Measurements from ENCODE around the gene TP53BP2. TPM values are rescaled to one million over a fixed set of nuclear protein-coding genes. Genes with fewer than 3 reads are reported as not detected.

Gene TP53BP2
- total and polyA plus RNA-seq, 2 donors (not counting 3 experiments of a cell fraction or from before 2014, with no cell fraction given) = 21.9 to 51.9 TPM

DNA sequence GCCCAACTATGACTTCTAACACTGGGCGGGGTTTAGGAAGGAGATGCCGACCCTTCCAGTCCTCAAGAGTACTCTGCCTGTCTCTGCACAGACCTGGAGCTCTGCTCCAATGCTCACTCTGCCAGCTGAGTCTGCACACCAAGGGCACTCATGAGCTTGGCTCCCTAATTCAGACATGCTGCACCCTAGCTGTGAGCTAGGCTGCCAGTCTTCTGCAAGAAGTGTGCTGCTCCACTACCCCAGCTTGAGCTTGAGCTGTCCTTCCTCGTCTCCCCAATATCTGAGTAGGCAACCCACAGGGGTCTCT lies 13.2 kb downstream of the TP53BP2 start:
- peaks cover 83% of the 10 kb centered on the region for H3K79me2 ChIP-seq (ENCODE audit: control insufficient read depth, insufficient read depth, low read length)
- intact Hi-C loops (cut with micrococcal nuclease) = loop anchor here (1.0 to 5.0 kb wide), 4 partner anchors 14 to 1595 kb away; partner anchors contain the start of gene LBR
- no peaks in the 10 kb centered on the region for H3K9me1 ChIP-seq (replicated peaks; ENCODE audit: control insufficient read depth, extremely low read depth, insufficient read depth, low read length)
- H3K36me3 ChIP-seq (ENCODE audit: control insufficient read depth in 2 of 2, extremely low read depth in 1 of 2, insufficient read depth in 2 of 2, low read length in 2 of 2) = no peaks in the 10 kb centered on the region
- peaks cover 54% of the 10 kb centered on the region for H3K4me1 ChIP-seq (ENCODE audit: control insufficient read depth, extremely low read depth, insufficient read depth, low read length)
- peak overlapping the region; percentile 72 for H3K9ac ChIP-seq (replicated peaks; ENCODE audit: extremely low read depth, insufficient read depth, low read length)
- TF ChIP-seq CTCF (IDR thresholded peaks at IDR 0.05; ENCODE audit: extremely low read depth in 1 of 2, insufficient read depth in 1 of 2, low read depth in 1 of 2, low read length in 2 of 2) (no peak), POLR2A (IDR thresholded peaks at IDR 0.05; ENCODE audit: low read depth, low read length) (no peak), FOS (IDR thresholded peaks at IDR 0.05; ENCODE audit: borderline replicate concordance, insufficient read depth, low read length) (no peak), EZH2 (IDR thresholded peaks at IDR 0.05; ENCODE audit: borderline replicate concordance, low read depth, low read length, severe bottlenecking) (no peak), JUN (IDR thresholded peaks at IDR 0.05; ENCODE audit: borderline replicate concordance, insufficient read depth, insufficient read length, low read depth) (no peak), MYC (IDR thresholded peaks at IDR 0.05; ENCODE audit: low read depth, low read length) (no peak), POLR2AphosphoS5 (IDR thresholded peaks at IDR 0.05; ENCODE audit: insufficient read depth, low read depth, low read length) (no peak), GATA2 (IDR thresholded peaks at IDR 0.05; ENCODE audit: insufficient read depth, insufficient read length, low read depth, low read length) (no peak)
- TF ChIP-seq, protein P1, sequence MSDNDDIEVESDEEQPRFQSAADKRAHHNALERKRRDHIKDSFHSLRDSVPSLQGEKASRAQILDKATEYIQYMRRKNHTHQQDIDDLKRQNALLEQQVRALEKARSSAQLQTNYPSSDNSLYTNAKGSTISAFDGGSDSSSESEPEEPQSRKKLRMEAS (IDR thresholded peaks at IDR 0.05; ENCODE audit: insufficient read depth, insufficient read length) = no peak
- POLR2A ChIA-PET = no interaction called here
- H3K4me2 ChIP-seq (ENCODE audit: insufficient read depth, low read length) = peak overlapping the region; percentile 79
- H3K9me3 ChIP-seq (replicated peaks; ENCODE audit: control insufficient read depth, insufficient read depth, low read length) = no peaks in the 10 kb centered on the region
- CTCF ChIA-PET = interaction anchor here (0.7 to 1.0 kb wide), 2 partner anchors 12 to 21 kb away, joined by 3 to 5 read pairs; no protein-coding TSS in a partner anchor
- H3K27ac ChIP-seq (ENCODE audit: insufficient read depth, low read depth, low read length) = peak overlapping the region; percentile 86
- H4K20me1 ChIP-seq (replicated peaks; ENCODE audit: control insufficient read depth, extremely low read depth, insufficient read depth, low read length) = peaks cover 7% of the 10 kb centered on the region
- BruUV-seq (replicated peaks) = no TSS peak
- dilution Hi-C loops (cut with MboI; ENCODE audit: extremely low pct_ligation_motif_present, low sequenced_read_pairs) = no loop called here
- H2AFZ ChIP-seq (ENCODE audit: low read depth, low read length) = no peak overlapping the region
- DNase-seq (ENCODE audit: low read depth, low spot score) = no peak
- no peaks in the 10 kb centered on the region for H3K27me3 ChIP-seq (ENCODE audit: control insufficient read depth in 2 of 2, insufficient read depth in 2 of 2, low read length in 2 of 2)
- FAIRE-seq = no peak
- no peak overlapping the region for H3K4me3 ChIP-seq (replicated peaks in 1 of 3; ENCODE audit: insufficient read depth in 1 of 3, low read depth in 1 of 3, low read length in 3 of 3)
